ENCODE results near the gene SPRY2.

- TF ChIP-seq ZNF205 (CRISPR knock-in tag; IDR thresholded peaks at IDR 0.05) (no peak), ZNF773 (CRISPR knock-in tag; IDR thresholded peaks at IDR 0.05; ENCODE audit: borderline replicate concordance) (no peak), TAF1 (CRISPR knock-in tag; IDR thresholded peaks at IDR 0.05) (no peak), KDM5B (CRISPR knock-in tag; IDR thresholded peaks at IDR 0.05; ENCODE audit: borderline replicate concordance) (no peak), ZNF143 (CRISPR knock-in tag; IDR thresholded peaks at IDR 0.05) (no peak), ZSCAN29 (CRISPR knock-in tag; conservative IDR thresholded peaks at IDR 0.05) (no peak), CTCF (CRISPR knock-in tag; IDR thresholded peaks at IDR 0.05) (no peak), ZBTB33 (CRISPR knock-in tag; IDR thresholded peaks at IDR 0.05) (no peak), ZNF687 (CRISPR knock-in tag; IDR thresholded peaks at IDR 0.05) (no peak), KAT2B (IDR thresholded peaks at IDR 0.05; ENCODE audit: borderline replicate concordance, low read depth, low read length) (no peak)
These were observed 48.4 kb upstream of the SPRY2 start for GRCh38 chr13:80389073-80390038.

Measured in HepG2 (cell line).